CD4-positive, alpha-beta T cell treated with Interleukin-2 at 100 ng/mL for 4 hours (primary cell): Measurements from ENCODE around the gene SPIRE1.
"Not testable (repeated sequence)": the region's sequence is repeated elsewhere in the genome, so short reads cannot be mapped to it uniquely, and the experiment has no call there.

Experiments
- DNase-seq: peaks from one replicate; pipeline ENCODE4 v3.0.0-alpha.2; 2020; ENCODE audit warnings: low spot score

Gene SPIRE1

GRCh38 chr18:12410747-12411146, 247.2 kb downstream of the SPIRE1 start:
- not testable (repeated sequence) for DNase-seq

GRCh38 chr18:12410081-12410481, 247.8 kb downstream of the SPIRE1 start:
- no peak for DNase-seq

- no peak for DNase-seq
These were observed 248.4 kb downstream of the SPIRE1 start for GRCh38 chr18:12409469-12409868.

GRCh38 chr18:12408247-12408869, 249.5 kb downstream of the SPIRE1 start:
- no peak for DNase-seq

GRCh38 chr18:12406371-12407111, 251.4 kb downstream of the SPIRE1 start:
- DNase-seq, result no peak

GRCh38 chr18:12405066-12405465, 252.8 kb downstream of the SPIRE1 start:
- no peak for DNase-seq

GRCh38 chr18:12403601-12404506, 254.1 kb downstream of the SPIRE1 start:
- no peak for DNase-seq

GRCh38 chr18:12401881-12402280, 256.0 kb downstream of the SPIRE1 start:
- no peak for DNase-seq

- DNase-seq, result no peak
These were observed 258.7 kb downstream of the SPIRE1 start for GRCh38 chr18:12399231-12399630.

- DNase-seq, result no peak
These were observed 259.3 kb downstream of the SPIRE1 start for GRCh38 chr18:12398625-12399024.

- DNase-seq, result no peak
These were observed 260.1 kb downstream of the SPIRE1 start for GRCh38 chr18:12397793-12398192.

- DNase-seq, result no peak
These were observed 260.7 kb downstream of the SPIRE1 start for GRCh38 chr18:12397254-12397653.
